ENCODE data around the gene ZBTB40.

ZBTB40 gene

DNA sequence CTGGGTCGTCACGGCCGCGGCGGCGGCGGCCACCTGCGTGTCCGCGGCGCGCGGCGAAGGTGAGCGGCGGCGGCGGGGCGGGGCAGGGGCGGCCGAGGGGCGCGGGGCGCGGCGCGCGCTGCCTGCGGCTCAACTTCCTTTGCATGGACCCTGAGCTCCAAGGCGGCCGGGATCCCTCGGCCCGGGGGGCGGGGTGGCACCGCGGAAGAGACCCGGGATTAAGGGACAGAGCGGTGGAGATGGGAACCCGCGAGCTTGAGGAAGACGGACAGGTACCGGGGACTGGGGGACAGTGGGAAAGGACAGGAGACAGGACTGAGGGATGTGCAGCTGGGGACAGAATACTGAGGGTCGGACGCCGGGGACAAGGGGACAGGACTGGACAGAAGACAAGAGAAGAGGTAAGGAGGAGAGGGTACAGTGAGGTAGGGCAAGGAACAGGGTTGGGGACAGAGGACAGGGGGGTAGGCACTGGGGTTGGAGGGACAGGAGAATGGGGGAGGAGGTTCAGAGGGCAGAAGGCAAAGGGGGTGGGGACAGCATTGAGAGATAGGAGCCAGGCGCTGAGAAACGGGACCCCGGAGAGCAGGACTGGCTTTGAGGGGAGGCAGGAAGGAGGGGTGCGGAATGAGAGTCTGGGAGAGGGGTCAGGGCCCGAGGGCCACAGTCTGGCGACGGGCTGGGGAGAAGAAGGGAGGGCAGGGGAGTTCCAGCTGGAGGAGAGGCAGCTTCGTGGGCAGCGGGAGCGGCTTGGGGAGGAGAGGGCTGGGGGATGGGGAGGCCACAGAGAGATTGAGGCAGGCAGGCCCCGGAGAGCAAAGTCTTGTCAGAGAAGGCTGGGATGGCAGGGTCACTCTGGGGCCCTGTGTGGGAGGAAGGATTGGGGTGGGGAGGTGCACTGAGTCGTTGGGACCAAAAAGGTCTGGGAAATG, 112.3 kb downstream of the ZBTB40 start:
- no peak for DNase-seq

DNA sequence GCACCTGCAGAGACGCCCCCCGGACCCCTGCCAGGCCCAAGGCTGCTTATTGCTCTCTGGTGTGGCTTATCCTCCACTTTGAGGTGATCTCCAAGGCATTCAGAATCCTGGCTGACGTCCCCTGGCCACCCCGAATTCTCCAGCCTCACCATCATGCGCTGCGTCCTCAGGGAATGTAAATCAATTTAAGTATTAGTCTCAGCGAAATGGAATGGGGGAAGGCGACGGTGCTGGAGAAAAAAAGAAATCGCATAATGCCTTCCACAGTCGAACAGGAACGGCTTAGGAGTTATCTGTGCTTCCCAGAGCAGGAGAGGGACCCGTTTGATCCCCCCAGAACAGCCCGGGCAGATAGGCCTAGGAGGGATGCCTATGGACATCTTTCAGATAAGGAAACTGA, 114.5 kb downstream of the ZBTB40 start:
- DNase-seq = no peak

DNA sequence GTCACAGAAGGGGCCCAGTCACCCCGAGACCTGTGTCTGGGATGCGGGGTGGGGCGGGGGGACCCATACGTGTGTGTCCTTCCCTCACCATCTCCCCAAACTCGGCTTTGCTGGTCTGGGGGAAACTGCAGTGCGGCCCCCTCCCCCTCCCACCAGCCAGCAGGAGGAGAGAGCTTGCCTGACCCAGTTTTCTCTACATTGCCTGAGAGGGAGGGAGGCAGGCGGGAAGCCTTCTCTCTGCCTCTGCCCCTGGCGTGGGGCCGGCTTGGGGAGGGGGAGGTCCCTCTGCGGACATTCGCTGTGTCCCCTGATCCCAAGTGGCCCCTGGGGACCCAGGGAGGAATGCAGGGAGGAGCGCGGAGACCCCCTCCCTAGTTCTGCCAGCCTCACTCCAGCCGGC, 115.5 kb downstream of the ZBTB40 start:
- no peak for DNase-seq

DNA sequence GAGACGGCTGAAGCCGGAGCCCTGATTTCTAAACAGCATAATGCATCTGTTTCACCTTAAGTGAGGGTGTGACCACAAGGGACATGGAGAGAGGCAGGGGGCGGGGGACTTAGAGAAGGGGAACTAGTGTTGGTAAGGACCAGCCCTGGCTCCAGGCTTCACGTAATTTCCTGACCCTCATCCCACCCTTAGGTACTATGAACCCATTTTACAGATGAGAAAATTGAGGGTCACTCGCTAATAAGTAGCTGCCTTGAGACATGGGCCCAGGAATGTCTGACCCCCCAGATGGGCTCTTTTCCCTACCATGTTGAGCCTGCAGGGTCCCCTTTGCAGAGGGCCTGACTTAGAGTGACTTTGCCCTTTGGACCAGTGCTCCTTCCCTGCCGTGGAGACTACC, 116.3 kb downstream of the ZBTB40 start:
- DNase-seq = no peak

DNA sequence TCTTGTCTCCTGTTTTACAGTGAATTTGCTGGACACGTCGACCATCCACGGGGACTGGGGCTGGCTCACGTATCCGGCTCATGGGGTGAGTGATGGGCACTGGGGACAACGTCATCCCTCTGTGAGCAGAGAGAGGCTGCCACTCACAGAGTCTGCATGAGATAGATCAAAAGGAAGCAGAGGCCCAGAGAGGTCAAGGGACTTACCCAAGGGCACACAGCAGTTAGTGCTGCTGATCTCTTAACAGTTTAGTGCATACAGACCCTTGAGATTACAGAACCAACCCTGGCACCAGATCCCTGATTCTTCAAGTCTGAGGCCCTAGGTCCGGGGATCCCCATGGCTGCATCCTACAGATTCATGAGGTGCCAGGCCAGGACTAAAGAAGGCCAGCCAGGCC, 117.6 kb downstream of the ZBTB40 start:
- DNase-seq = no peak

DNA sequence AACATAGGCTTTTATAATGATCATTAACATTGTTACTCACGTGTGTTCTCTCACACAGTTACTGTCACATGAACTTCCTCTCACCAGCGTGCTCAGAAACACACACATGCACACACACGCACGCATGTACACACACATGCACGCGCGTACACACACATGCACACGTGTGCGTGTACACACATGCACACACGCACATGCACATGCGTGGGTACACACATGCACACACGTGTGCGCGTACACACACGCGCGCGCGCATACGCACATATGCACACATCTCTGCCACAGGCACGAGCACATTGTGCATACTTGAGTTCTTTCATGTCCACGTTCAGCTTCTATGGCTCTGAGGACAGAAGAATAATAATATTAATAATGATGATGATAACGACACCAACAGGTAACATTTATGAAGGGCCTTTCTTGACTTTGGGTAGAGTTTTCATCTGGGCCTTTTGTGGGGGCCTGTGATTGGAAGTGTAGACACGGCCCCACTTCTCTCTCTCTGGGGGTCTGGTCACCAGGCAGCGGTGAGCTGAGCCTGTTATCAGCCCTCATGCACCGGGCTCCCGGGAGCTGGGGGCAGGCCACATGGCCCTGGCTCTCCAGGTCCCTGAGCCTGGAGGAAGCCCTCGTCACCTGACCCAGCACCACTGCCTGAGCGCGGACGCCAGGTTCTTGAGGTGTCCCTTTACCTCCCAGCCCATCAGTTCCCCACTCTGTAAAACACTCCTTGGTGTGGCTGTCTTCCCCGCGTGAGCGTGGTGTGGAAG, 118.7 kb downstream of the ZBTB40 start:
- DNase-seq = no peak

DNA sequence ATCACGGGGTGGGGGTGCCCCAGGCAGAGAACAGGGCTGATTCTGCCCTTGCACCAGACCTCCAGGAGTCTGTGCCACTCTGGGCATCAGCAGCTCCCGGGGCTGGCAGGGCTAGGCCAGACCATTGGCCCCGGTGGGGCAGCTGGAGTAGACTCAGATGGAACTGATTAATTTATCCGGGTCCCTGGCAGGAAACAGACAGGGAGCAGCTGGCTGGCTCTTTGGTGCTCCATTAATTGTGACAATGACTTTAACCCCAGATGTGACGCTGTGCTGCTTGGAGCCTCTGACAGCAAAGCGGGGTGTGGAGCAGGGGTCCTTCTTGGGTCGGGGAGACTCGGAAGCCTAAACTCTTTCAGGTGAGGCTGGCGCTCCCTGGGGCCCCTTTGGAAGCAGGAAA, 121.2 kb downstream of the ZBTB40 start:
- no peak for DNase-seq

DNA sequence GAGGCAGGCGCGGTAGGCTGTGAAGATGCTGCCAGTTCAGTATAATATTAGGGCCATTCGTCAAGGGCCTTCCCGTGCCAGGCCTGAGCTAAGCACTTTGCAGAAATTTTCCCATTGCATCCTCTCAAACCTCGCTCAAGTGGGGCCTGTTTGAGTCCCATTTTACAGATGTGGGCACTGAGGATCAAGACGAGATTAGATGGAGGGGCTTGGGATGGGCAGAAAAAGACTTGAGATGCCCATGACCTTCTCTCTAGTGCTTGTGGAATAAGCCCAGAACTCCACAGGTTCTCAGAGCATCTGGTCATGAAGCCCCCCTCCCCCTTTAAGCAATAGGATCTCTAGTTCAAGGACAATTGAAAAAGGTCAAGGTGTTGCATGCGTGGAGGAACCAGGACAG, 121.6 kb downstream of the ZBTB40 start:
- DNase-seq = no peak

DNA sequence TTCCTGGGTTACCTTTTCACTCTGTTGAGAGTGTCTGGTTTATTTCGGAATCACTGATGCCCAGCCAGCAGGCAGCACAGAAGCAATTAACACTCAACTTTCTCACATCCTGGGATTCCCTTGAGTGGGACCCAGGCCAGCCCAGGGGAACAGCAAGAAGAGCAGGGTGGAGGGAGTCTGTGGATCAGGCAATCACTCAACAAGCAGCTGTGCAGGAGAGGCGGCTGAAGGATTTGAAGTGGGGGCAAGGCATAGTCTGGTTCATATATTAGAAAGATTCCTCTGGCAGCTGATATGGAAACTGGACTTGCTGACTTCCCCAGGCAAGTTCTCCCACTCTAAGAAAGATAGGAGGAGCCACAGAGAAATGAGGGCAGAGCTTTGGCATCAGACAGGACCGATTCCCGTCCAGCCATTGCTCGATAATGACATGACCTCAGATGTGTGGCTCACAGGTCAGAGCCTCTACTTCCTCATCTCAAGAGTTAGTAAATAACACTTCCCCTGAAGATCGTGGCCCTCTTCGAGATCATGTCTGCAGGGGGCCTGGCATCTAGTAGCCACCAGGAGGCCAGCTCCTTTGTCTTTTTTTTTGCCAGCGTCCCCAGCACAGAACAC, 124.0 kb downstream of the ZBTB40 start:
- DNase-seq = no peak

DNA sequence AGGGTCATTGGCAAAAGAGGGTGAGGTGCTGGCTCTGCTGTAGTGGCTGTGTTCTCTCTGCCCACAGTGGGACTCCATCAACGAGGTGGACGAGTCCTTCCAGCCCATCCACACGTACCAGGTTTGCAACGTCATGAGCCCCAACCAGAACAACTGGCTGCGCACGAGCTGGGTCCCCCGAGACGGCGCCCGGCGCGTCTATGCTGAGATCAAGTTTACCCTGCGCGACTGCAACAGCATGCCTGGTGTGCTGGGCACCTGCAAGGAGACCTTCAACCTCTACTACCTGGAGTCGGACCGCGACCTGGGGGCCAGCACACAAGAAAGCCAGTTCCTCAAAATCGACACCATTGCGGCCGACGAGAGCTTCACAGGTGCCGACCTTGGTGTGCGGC, 124.5 kb downstream of the ZBTB40 start:
- DNase-seq = no peak

DNA sequence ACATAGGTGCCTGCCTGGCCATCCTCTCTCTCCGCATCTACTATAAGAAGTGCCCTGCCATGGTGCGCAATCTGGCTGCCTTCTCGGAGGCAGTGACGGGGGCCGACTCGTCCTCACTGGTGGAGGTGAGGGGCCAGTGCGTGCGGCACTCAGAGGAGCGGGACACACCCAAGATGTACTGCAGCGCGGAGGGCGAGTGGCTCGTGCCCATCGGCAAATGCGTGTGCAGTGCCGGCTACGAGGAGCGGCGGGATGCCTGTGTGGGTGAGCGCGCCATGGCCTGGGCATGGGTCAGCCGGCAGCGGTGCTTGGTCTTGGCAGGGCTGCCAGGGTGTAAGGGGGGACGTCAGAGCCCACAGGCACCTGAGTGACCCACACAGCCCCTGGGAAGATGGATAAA, 125.0 kb downstream of the ZBTB40 start:
- no peak for DNase-seq

DNA sequence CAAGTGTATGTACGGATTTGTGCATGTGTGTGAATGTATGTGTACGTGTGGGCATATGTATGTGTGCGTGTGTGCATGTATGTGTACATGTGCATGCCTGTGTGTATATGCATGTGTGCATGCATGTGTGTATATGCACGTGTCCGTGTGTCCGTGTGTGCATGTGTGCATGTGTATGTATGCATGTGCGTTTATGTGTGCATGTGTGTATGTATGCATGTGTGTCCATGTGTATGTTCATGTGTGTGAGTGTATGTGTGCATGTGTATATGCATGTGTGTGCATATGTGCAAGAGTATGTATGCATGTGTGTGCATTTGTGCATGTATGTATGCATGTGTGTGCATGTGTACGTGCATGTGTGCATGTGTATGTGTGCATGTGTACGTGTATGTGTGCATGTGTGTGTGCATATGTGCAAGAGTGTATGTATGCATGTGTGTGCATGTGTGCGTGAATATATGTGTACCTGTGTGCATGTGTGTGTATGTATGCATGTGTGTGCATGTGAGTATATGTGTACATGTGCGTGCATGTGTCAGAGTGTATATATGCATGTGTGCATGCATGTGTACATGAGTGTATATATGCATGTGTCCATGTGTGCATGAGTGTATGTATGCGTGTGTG, 127.2 kb downstream of the ZBTB40 start:
- no peak for DNase-seq

DNA sequence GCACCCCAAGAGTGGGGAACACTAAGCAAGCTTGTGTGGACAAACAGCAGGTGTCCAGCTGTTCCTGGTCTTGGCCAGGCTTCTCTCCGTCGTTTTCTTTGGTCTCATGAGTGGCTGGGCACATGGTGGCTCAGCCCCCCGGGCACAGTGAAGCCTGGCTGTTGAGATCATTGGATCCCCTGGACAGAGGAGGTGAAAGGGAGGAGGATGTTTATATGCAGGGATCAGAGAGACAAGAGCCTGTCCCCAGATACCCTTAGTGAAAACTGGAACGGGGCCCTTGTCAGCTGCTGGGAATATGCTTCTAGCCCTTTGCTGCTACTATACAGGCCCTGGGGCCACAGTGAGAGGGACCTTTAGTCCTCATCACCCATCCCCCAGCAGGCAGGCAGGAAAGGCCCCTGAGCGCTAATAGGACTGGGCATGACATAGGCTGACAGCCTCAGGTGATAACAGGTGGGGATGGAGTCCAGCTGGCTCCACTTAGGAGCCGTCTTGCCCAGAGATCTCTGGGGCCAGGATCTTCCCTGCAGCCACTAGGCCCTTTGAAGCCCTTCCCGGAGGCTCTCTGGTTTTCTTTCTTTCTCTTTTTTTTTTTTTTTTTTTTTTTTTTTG, 128.0 kb downstream of the ZBTB40 start:
- no peak for DNase-seq
